ENCODE data around the gene AP1G1. TPM values are rescaled to one million over a fixed set of nuclear protein-coding genes. Genes with fewer than 3 reads are reported as not detected.

AP1G1 gene
- 116 and 124 TPM in 2 replicates for total RNA-seq

GRCh38 chr16:71808593-71809459 is at the start of gene AP1G1:
TSS of gene AP1G1 (minus strand) at chr16:71808834. CDS start at chr16:71789479, 19,355 bp downstream.

DNA sequence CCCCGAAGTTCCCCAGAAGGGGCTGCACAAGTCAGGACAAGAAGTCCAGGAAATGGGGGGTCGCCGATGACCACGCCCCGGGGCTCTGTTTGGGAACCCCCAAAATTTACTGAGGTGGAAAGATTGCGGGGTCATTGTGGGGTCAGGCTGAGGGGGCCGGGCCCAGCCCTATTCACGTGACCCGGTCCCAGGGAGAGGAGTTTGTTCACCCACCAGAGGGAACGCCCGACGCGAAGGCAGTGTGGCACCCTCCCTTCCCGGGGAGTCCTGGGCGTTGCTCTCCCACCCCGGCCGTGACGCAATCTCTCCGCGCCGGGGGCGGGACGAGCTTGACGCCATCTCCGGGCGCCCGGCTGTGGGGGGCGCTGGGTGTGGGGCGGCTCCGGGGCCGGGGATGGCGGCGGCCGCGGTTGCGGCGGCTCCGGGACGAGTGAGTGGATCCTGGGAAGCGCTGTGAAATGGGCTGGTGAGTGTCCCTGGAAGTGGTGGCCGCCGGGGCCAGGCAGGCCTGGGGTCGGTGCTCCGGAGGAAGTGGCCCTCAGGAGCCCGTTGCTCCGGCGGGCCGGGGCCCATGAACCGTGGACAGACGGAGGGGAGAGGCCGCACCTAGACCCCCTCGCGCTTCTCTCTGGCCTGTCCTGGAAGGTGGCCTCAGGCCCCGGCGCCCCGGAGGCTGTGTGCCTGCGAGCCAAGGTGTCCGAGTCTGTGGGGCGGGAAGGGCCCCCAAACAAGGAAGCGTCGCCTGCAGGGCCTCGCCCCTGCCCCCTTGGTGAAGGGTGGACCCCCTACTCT is 37.2 kb upstream of the AP1G1 start, which contains the start of gene ATXN1L:
ATXN1L (plus strand) TSS at position 338 of the 792 bp plus-strand sequence. CDS start 3,765 bp downstream, outside the sequence.

GRCh38 chr16:71724320-71724751 is 84.3 kb downstream of the AP1G1 start, which contains the start of gene PHLPP2:
TSS of gene PHLPP2 (minus strand) at chr16:71724701. CDS start at chr16:71714795, 9,906 bp downstream.

Small RNA genes lying within 50 kb of the gene (small RNA-seq; reads per million reads assigned to genes)
- gene AC010653.3 (not detected), gene SNORA70D (0.21 reads per million), gene SNORD71 (490 reads per million, percentile 99 among the genes with 10 or more reads in this experiment)

Other genes with a start within 250 kb of the AP1G1 start
- gene TAT, start 231.7 kb downstream of the AP1G1 start, total RNA-seq = not detected in 2 replicates
- 0.13 TPM in 1 of 2 replicates, not detected in the other for gene MARVELD3, start 182.7 kb downstream of the AP1G1 start, total RNA-seq
- 12.3 and 14.8 TPM in 2 replicates for gene PHLPP2, start 84.1 kb downstream of the AP1G1 start, total RNA-seq
- gene ATXN1L, start 37.1 kb upstream of the AP1G1 start, total RNA-seq = 22.0 and 23.4 TPM in 2 replicates
- gene ZNF821, start 75.3 kb upstream of the AP1G1 start, total RNA-seq = 4.5 and 5.1 TPM in 2 replicates
- gene IST1, start 86.7 kb upstream of the AP1G1 start, total RNA-seq = 190 and 226 TPM in 2 replicates
- not detected in 2 replicates for gene PKD1L3, start 191.6 kb upstream of the AP1G1 start, total RNA-seq
- gene DHODH, start 199.9 kb upstream of the AP1G1 start, total RNA-seq = 5.3 and 6.0 TPM in 2 replicates
- gene HP, start 245.7 kb upstream of the AP1G1 start, total RNA-seq = not detected in 2 replicates

Measured in thoracic aorta endothelial cell (primary cell).